ENCODE measurements around the gene IL4R. TPM values are rescaled to one million over a fixed set of nuclear protein-coding genes. Genes with fewer than 3 reads are reported as not detected.

Gene IL4R
- total and polyA plus RNA-seq, 10 of the 15 experiments (the other 5 are each of a cell fraction or from before 2014, with no cell fraction given), result 2.6 to 70.4 (median 36.6) TPM

DNA sequence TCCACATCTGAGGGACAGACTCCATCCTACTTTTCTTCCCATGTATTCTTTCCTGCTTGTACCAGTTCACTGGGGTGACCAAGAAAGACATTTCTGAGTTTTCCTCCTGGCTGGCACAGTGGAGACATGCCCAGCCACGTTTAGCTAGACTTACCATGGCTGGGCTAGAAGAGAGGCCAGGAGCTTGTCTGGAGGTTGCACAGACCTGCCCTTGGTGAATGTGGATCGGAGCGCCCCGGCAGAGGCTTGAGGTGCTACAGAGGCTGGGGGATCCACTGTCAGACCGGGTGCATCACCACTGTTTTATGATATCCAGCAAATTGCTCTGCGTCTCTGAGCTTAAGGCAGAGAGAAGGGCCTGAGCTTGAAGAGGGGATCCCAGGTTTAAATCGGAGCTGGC lies 3.5 kb downstream of the IL4R start (continued):
- TF ChIP-seq, protein P1, sequence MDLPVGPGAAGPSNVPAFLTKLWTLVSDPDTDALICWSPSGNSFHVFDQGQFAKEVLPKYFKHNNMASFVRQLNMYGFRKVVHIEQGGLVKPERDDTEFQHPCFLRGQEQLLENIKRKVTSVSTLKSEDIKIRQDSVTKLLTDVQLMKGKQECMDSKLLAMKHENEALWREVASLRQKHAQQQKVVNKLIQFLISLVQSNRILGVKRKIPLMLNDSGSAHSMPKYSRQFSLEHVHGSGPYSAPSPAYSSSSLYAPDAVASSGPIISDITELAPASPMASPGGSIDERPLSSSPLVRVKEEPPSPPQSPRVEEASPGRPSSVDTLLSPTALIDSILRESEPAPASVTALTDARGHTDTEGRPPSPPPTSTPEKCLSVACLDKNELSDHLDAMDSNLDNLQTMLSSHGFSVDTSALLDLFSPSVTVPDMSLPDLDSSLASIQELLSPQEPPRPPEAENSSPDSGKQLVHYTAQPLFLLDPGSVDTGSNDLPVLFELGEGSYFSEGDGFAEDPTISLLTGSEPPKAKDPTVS (IDR thresholded peaks at IDR 0.05; ENCODE audit: low read depth, low read length), result no peak
- TF ChIP-seq HDAC6 (IDR thresholded peaks at IDR 0.05; ENCODE audit: unreplicated experiment), result no peak
- TF ChIP-seq POLR2AphosphoS2 (IDR thresholded peaks at IDR 0.05; ENCODE audit: low read depth, low read length), result no peak
- no peak for TF ChIP-seq WRNIP1 (IDR thresholded peaks at IDR 0.05; ENCODE audit: borderline replicate concordance, low read depth, low read length)
- TF ChIP-seq RAD51 (IDR thresholded peaks at IDR 0.05), result no peak
- TF ChIP-seq ESRRA (IDR thresholded peaks at IDR 0.05; ENCODE audit: low read length), result no peak
- TF ChIP-seq GABPA (IDR thresholded peaks at IDR 0.05; ENCODE audit: low read depth), result no peak
- TF ChIP-seq, protein P2, sequence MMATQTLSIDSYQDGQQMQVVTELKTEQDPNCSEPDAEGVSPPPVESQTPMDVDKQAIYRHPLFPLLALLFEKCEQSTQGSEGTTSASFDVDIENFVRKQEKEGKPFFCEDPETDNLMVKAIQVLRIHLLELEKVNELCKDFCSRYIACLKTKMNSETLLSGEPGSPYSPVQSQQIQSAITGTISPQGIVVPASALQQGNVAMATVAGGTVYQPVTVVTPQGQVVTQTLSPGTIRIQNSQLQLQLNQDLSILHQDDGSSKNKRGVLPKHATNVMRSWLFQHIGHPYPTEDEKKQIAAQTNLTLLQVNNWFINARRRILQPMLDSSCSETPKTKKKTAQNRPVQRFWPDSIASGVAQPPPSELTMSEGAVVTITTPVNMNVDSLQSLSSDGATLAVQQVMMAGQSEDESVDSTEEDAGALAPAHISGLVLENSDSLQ (IDR thresholded peaks at IDR 0.05), result no peak
- TF ChIP-seq PML (IDR thresholded peaks at IDR 0.05; ENCODE audit: low read length), result no peak
- TF ChIP-seq JUNB (IDR thresholded peaks at IDR 0.05), result no peak
